NCI-H460 (cell line): Measurements from ENCODE around the gene BLTP2. TPM values are rescaled to one million over a fixed set of nuclear protein-coding genes. Genes with fewer than 3 reads are reported as not detected.

Source experiments
- DNase-seq: peaks from one replicate; pipeline ENCODE4 v3.0.0-alpha.2; 2016; ENCODE audit warnings: low read depth; ENCODE audit errors: extremely low read depth
- total RNA-seq: library from RNA; depleted of rRNA; stranded (reverse); fragments of >200 nt; shearing (Covaris generic); gene quantifications from 2 replicates; pipeline ENCODE4 v1.2.3, GENCODE V29; 2014; rRNA removed

BLTP2 gene
- total RNA-seq, 1 experiment from 2014 or later: 134 TPM

- DNase-seq: peak; percentile 80
Observed at GRCh38 chr17:28599311-28600184, 45.4 kb downstream of the BLTP2 start.

GRCh38 chr17:28598799-28599310 lies 46.1 kb downstream of the BLTP2 start, which contains the start of gene SPAG5:
Gene SPAG5, minus strand, starts transcription at chr17:28599025. Its CDS starts 79 bp downstream, at chr17:28598946.
- peak; percentile 92 for DNase-seq

GRCh38 chr17:28598389-28598788 lies 46.6 kb downstream of the BLTP2 start:
- DNase-seq: no peak

GRCh38 chr17:28597606-28598383 lies 47.2 kb downstream of the BLTP2 start:
- DNase-seq: no peak

Other genes starting within 250 kb of the BLTP2 start
- 11.1 and 11.3 TPM in 2 replicates for gene SLC46A1, start 238.9 kb downstream of the BLTP2 start, total RNA-seq
- gene SLC13A2, start 171.5 kb downstream of the BLTP2 start, total RNA-seq: not detected in 2 replicates
- 0.17 TPM in 1 of 2 replicates, not detected in the other for gene FOXN1, start 138.8 kb downstream of the BLTP2 start, total RNA-seq
- 23.6 and 24.2 TPM in 2 replicates for gene UNC119, start 92.5 kb downstream of the BLTP2 start, total RNA-seq
- 48.2 and 57.7 TPM in 2 replicates for gene PIGS, start 73.6 kb downstream of the BLTP2 start, total RNA-seq
- 27.9 and 37.3 TPM in 2 replicates for gene ALDOC, start 68.3 kb downstream of the BLTP2 start, total RNA-seq
- gene SPAG5, start 46.1 kb downstream of the BLTP2 start, total RNA-seq: 56.3 and 56.8 TPM in 2 replicates
- 13.1 and 19.9 TPM in 2 replicates for gene RSKR, start 31.0 kb downstream of the BLTP2 start, total RNA-seq
- 49.5 and 52.6 TPM in 2 replicates for gene SDF2, start 16.7 kb upstream of the BLTP2 start, total RNA-seq
- gene SUPT6H, start 17.0 kb upstream of the BLTP2 start, total RNA-seq: 26.7 and 33.3 TPM in 2 replicates
- gene PROCA1, start 66.7 kb upstream of the BLTP2 start, total RNA-seq: 3.4 and 3.6 TPM in 2 replicates
- gene RAB34, start 72.7 kb upstream of the BLTP2 start, total RNA-seq: 170 and 179 TPM in 2 replicates
- 1,295 and 1,608 TPM in 2 replicates for gene RPL23A, start 74.8 kb upstream of the BLTP2 start, total RNA-seq
- 27.9 and 32.4 TPM in 2 replicates for gene TLCD1, start 81.1 kb upstream of the BLTP2 start, total RNA-seq
- gene NEK8, start 83.6 kb upstream of the BLTP2 start, total RNA-seq: 1.9 and 2.5 TPM in 2 replicates
- gene TRAF4, start 98.9 kb upstream of the BLTP2 start, total RNA-seq: 79.4 and 83.4 TPM in 2 replicates
- gene FAM222B, start 197.6 kb upstream of the BLTP2 start, total RNA-seq: 8.1 and 9.4 TPM in 2 replicates
- 30.9 and 43.6 TPM in 2 replicates for gene ERAL1, start 209.9 kb upstream of the BLTP2 start, total RNA-seq